22Rv1 (cell line): ENCODE results near the gene ZBTB11.

Experiments used
- H3K27ac ChIP-seq: fragments of 450-650 bp; 2 replicates; pipeline ENCODE4 v1.5.1; 2017
- CTCF ChIP-seq: fragments of 450-650 bp; IDR thresholded peaks from 2 replicates; pipeline ENCODE4 v1.5.1; 2017; ENCODE audit warnings: mild to moderate bottlenecking
- ZFX ChIP-seq: fragments of 450-650 bp; IDR thresholded peaks from 2 replicates; pipeline ENCODE4 v1.6.1; 2017; ENCODE audit warnings: antibody characterized with exemption, borderline replicate concordance

ZBTB11 gene

GRCh38 chr3:101674518-101674917, 2.4 kb downstream of the ZBTB11 start:
- TF ChIP-seq CTCF (no peak), ZFX (no peak)
- no peak overlapping the region for H3K27ac ChIP-seq

DNA sequence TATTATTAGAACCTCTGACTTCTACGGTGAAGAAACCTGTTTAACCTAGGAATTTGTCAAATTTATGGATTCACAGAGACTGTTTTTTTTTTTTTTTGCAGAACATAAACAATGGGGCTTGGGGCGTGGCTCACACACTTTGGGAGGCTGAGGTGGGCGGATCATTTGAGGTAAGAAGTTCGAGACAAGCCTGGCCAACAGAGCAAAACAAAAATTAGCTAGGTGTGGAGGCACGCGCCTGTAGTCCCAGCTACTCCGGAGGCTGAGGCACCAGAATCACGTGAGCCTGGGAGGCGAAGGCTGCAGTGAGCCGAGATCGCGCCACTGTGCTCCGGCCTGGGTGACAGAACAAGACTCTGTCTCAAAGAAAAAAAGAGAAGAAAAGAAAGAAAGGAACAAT, 3.0 kb downstream of the ZBTB11 start:
- TF ChIP-seq ZFX, result no peak
- no peak for TF ChIP-seq CTCF
- no peak overlapping the region for H3K27ac ChIP-seq

- no peak for TF ChIP-seq CTCF
- no peak for TF ChIP-seq ZFX
These were observed 5.9 kb downstream of the ZBTB11 start for GRCh38 chr3:101671014-101671413.

GRCh38 chr3:101667844-101668243, 9.1 kb downstream of the ZBTB11 start:
- no peak overlapping the region for H3K27ac ChIP-seq
- no peak for TF ChIP-seq ZFX
- TF ChIP-seq CTCF, result no peak

More at GRCh38 chr3:101671014-101671413, 5.9 kb downstream of the ZBTB11 start:
- no peak overlapping the region for H3K27ac ChIP-seq

- no peak for TF ChIP-seq ZFX
- no peak overlapping the region for H3K27ac ChIP-seq
These were observed 9.6 kb downstream of the ZBTB11 start for GRCh38 chr3:101667331-101667730.

DNA sequence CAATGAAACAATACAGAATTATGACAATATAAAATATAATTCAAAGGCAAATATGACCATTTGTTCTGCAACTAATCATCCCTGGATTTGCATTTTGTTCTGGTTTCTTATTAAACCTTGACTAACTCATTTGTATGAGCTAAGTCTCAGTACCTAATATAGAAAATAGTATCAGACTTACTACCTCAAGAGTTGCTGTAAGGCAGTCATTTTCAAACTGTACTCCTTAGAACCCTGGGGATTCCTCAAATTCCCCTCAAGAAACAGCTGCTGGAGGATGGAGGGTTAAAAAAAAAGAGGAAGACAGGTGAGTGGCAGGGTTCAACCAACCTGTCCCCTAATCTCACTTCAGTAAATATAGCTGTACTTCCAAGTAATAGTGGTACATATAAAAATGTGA, 11.1 kb downstream of the ZBTB11 start:
- TF ChIP-seq CTCF, result no peak
- TF ChIP-seq ZFX, result no peak
- no peak overlapping the region for H3K27ac ChIP-seq

DNA sequence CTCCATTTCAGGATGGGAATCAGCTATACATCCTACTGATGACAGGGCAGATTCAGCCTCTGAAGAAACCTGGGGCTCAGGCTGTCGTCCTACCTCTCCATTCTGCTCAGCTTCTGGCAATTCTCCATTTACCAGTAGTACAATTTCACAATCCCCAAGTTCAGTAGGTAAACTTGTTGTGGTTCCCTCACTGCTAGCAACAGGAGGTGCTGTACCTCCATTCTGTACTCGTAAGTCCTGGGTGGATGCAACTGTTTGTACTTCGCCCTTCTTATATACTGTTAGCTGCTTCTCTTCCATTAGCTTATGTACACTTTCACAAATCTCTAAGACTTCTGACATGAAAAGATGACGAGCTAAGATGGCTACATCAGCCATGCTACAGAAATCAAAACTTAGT, 11.6 kb downstream of the ZBTB11 start:
- no peak overlapping the region for H3K27ac ChIP-seq
- no peak for TF ChIP-seq CTCF
- no peak for TF ChIP-seq ZFX

GRCh38 chr3:101660714-101661113, 16.2 kb downstream of the ZBTB11 start:
- no peak for TF ChIP-seq ZFX
- no peak for TF ChIP-seq CTCF
- no peak overlapping the region for H3K27ac ChIP-seq
